ENCODE results near the gene SLC35F4.
"Not testable (repeated sequence)": the region's sequence is repeated elsewhere in the genome, so short reads cannot be mapped to it uniquely, and the experiment has no call there.

Gene SLC35F4

GRCh38 chr14:57746563-57746962, 119.3 kb downstream of the SLC35F4 start:
- H3K4me3 ChIP-seq (ENCODE audit: low read length), result no peak overlapping the region
- no peaks in the 10 kb centered on the region for H3K4me1 ChIP-seq (ENCODE audit: insufficient read depth, low read length)
- no peak overlapping the region for H3K27ac ChIP-seq (ENCODE audit: low read length)
- no peak overlapping the region for H3K9ac ChIP-seq (ENCODE audit: low read depth, low read length)
- no peaks in the 10 kb centered on the region for H3K36me3 ChIP-seq (ENCODE audit: insufficient read depth, low read depth, low read length)
- no peaks in the 10 kb centered on the region for H3K9me3 ChIP-seq (ENCODE audit: insufficient read depth, low read depth, low read length)
- no peaks in the 10 kb centered on the region for H3K27me3 ChIP-seq (ENCODE audit: insufficient read depth, low read length)

GRCh38 chr14:57739516-57739915, 126.4 kb downstream of the SLC35F4 start:
- Histone ChIP-seq H3K27me3 (ENCODE audit: insufficient read depth, low read length) (no peaks in the 10 kb centered on the region), H3K9ac (ENCODE audit: low read depth, low read length) (no peak overlapping the region), H3K36me3 (ENCODE audit: insufficient read depth, low read depth, low read length) (no peaks in the 10 kb centered on the region), H3K9me3 (ENCODE audit: insufficient read depth, low read depth, low read length) (no peaks in the 10 kb centered on the region), H3K4me3 (ENCODE audit: low read length) (no peak overlapping the region), H3K27ac (ENCODE audit: low read length) (no peak overlapping the region), H3K4me1 (ENCODE audit: insufficient read depth, low read length) (peaks cover 6% of the 10 kb centered on the region; the same call in 1 of the 2 replicates)

GRCh38 chr14:57737598-57737997, 128.3 kb downstream of the SLC35F4 start:
- Histone ChIP-seq H3K9me3 (ENCODE audit: insufficient read depth, low read depth, low read length) (no peaks in the 10 kb centered on the region), H3K9ac (ENCODE audit: low read depth, low read length) (no peak overlapping the region), H3K27ac (ENCODE audit: low read length) (no peak overlapping the region), H3K4me1 (ENCODE audit: insufficient read depth, low read length) (peaks cover 6% of the 10 kb centered on the region; the same call in 1 of the 2 replicates), H3K4me3 (ENCODE audit: low read length) (no peak overlapping the region), H3K27me3 (ENCODE audit: insufficient read depth, low read length) (no peaks in the 10 kb centered on the region), H3K36me3 (ENCODE audit: insufficient read depth, low read depth, low read length) (no peaks in the 10 kb centered on the region)

- no peak overlapping the region for H3K27ac ChIP-seq (ENCODE audit: low read length)
- no peaks in the 10 kb centered on the region for H3K36me3 ChIP-seq (ENCODE audit: insufficient read depth, low read depth, low read length)
- H3K9me3 ChIP-seq (ENCODE audit: insufficient read depth, low read depth, low read length), result no peaks in the 10 kb centered on the region
- H3K27me3 ChIP-seq (ENCODE audit: insufficient read depth, low read length), result no peaks in the 10 kb centered on the region
- peaks cover 6% of the 10 kb centered on the region; the same call in 1 of the 2 replicates for H3K4me1 ChIP-seq (ENCODE audit: insufficient read depth, low read length)
- no peak overlapping the region for H3K9ac ChIP-seq (ENCODE audit: low read depth, low read length)
- no peak overlapping the region for H3K4me3 ChIP-seq (ENCODE audit: low read length)
These were observed 129.5 kb downstream of the SLC35F4 start for GRCh38 chr14:57736391-57736790.

- no peaks in the 10 kb centered on the region for H3K9me3 ChIP-seq (ENCODE audit: insufficient read depth, low read depth, low read length)
- peaks cover 6% of the 10 kb centered on the region; the same call in 1 of the 2 replicates for H3K4me1 ChIP-seq (ENCODE audit: insufficient read depth, low read length)
- no peaks in the 10 kb centered on the region for H3K27me3 ChIP-seq (ENCODE audit: insufficient read depth, low read length)
- H3K4me3 ChIP-seq (ENCODE audit: low read length), result no peak overlapping the region
- no peaks in the 10 kb centered on the region for H3K36me3 ChIP-seq (ENCODE audit: insufficient read depth, low read depth, low read length)
- H3K9ac ChIP-seq (ENCODE audit: low read depth, low read length), result no peak overlapping the region
- H3K27ac ChIP-seq (ENCODE audit: low read length), result no peak overlapping the region
These were observed 130.6 kb downstream of the SLC35F4 start for GRCh38 chr14:57735276-57735675.

DNA sequence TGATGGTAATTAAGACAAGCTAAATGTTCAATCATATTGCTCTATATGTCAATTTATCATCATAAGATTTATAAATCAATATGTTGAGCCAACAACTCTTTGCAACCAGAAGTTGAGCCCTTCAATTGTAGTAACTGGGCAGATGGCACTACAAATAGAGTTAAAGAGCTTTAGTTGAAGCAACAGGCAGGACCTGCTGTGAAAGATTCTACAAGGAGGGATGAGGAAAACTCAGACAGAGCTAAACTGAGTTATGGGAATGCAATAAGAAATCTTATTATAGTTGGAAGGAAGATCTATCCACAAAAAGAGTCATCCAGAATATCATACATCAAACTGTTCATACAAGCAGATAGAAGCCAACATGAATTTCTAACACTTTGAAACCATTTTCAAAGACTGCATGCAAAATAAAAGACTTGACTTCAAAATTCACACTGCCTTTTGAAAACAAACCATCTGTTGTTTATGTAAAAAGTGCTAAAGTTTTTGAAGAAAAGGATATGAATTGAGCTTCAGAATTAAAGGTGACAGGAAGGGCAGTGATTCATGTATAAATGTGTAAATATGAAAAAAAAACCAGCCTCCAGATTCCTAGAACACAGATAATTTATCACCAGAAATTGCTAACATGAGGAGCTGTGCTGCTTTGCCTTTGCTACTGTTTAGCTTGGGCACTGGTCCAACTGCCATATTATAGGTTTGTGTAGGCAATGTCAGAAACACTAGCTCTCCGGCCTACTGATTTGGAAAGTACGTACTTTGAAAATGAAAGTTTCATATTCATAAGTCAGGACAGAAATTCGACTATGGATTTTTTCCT, 133.2 kb downstream of the SLC35F4 start:
- Histone ChIP-seq H3K36me3 (ENCODE audit: insufficient read depth, low read depth, low read length) (no peaks in the 10 kb centered on the region), H3K4me3 (ENCODE audit: low read length) (no peak overlapping the region), H3K9ac (ENCODE audit: low read depth, low read length) (no peak overlapping the region), H3K4me1 (ENCODE audit: insufficient read depth, low read length) (peaks cover 5% of the 10 kb centered on the region; the same call in 1 of the 2 replicates), H3K9me3 (ENCODE audit: insufficient read depth, low read depth, low read length) (no peaks in the 10 kb centered on the region), H3K27ac (ENCODE audit: low read length) (no peak overlapping the region), H3K27me3 (ENCODE audit: insufficient read depth, low read length) (no peaks in the 10 kb centered on the region)

DNA sequence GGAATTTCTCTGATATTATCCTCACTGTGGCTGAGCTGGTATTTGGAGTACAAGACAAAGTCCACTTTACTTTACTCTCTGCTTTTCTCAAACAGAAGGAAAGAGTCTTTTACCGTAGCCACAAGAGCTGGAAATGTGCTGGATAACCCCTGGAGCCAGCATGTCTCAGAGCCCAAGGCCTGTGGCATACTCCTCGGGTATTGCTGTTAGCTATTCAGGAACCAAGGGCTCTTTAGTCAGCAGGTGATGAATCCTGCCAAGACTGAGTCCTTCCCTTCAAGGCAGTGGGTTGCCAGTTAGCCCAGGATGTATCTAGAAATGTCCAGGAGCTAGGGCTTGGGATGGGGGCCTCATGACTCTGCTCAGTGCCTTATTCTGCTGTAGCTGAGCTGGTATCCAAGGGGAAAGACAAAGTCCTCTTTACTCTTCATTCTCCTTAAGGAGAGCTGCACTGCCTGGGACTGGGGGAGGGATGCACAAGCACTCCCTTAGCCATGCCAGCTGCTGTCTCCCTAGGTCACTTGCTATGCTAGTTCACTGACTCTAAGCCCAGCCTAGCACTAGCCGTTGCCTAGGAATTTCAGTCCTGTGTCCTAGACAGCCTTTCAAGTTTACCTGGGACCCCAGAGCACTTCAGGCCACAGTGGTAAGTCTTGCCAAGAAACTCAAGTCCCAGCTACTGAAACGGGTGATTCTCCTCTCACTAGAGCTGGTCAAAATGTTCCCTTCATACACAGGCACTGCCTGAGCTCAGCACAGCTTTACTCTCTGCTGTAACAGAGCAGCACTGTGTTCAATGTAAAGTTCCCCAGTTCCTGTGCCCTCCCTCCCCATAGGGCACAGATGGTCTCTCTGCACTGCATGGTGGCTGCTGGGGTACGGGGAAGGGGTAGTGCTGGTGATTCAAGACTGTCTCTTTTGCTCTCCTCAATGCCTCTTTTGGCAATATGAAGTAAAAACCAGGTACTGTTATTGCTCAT, 136.4 kb downstream of the SLC35F4 start:
- no peaks in the 10 kb centered on the region for H3K36me3 ChIP-seq (ENCODE audit: insufficient read depth, low read depth, low read length)
- H3K9me3 ChIP-seq (ENCODE audit: insufficient read depth, low read depth, low read length), result no peaks in the 10 kb centered on the region; the same call in 1 of the 2 replicates
- H3K27ac ChIP-seq (ENCODE audit: low read length), result no peak overlapping the region
- H3K4me3 ChIP-seq (ENCODE audit: low read length), result no peak overlapping the region
- H3K27me3 ChIP-seq (ENCODE audit: insufficient read depth, low read length), result no peaks in the 10 kb centered on the region
- no peak overlapping the region for H3K9ac ChIP-seq (ENCODE audit: low read depth, low read length)
- peaks cover 5% of the 10 kb centered on the region; the same call in 1 of the 2 replicates for H3K4me1 ChIP-seq (ENCODE audit: insufficient read depth, low read length)

DNA sequence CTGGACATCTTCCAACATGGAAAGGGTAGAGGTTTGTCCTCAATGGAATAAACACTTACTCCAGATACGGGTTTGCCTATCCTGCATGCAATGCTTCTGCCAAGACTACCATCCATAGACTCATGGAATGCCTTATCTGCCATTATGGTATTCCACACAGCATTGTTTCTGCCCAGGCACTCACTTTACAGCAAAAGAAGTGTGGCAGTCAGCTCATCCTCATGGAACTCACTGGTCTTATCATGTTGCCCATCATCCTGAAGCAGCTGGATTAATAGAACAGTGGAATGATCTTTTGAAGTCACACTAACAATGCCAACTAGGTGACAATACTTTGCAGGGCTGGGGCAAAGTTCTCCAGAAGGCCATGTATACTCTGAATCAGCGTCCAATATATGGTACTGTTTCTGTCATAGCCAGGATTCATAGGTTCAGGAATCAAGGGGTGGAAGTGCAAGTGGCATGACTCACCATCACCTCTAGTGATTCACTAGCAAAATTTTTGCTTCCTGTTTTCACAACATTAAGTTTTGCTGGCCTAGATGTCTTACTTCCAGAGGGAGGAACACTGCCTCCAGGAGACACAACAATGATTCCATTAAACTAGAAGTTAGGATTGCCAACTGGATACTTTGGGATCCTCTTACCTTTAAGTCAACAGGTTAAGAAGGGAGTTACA, 140.4 kb downstream of the SLC35F4 start:
- Histone ChIP-seq H3K4me3 (ENCODE audit: low read length) (no peak overlapping the region), H3K9me3 (ENCODE audit: insufficient read depth, low read depth, low read length) (peaks cover 12% of the 10 kb centered on the region), H3K27me3 (ENCODE audit: insufficient read depth, low read length) (no peaks in the 10 kb centered on the region), H3K9ac (ENCODE audit: low read depth, low read length) (no peak overlapping the region), H3K4me1 (ENCODE audit: insufficient read depth, low read length) (peaks cover 5% of the 10 kb centered on the region; the same call in 1 of the 2 replicates), H3K27ac (ENCODE audit: low read length) (no peak overlapping the region), H3K36me3 (ENCODE audit: insufficient read depth, low read depth, low read length) (no peaks in the 10 kb centered on the region)

- H3K9ac ChIP-seq (ENCODE audit: low read depth, low read length); H3K36me3 ChIP-seq (ENCODE audit: insufficient read depth, low read depth, low read length); H3K27ac ChIP-seq (ENCODE audit: low read length); H3K4me1 ChIP-seq (ENCODE audit: insufficient read depth, low read length); H3K4me3 ChIP-seq (ENCODE audit: low read length); H3K27me3 ChIP-seq (ENCODE audit: insufficient read depth, low read length): not testable (repeated sequence)
- peaks cover 21% of the 10 kb centered on the region for H3K9me3 ChIP-seq (ENCODE audit: insufficient read depth, low read depth, low read length)
These were observed 143.8 kb downstream of the SLC35F4 start for GRCh38 chr14:57722141-57722540.

DNA sequence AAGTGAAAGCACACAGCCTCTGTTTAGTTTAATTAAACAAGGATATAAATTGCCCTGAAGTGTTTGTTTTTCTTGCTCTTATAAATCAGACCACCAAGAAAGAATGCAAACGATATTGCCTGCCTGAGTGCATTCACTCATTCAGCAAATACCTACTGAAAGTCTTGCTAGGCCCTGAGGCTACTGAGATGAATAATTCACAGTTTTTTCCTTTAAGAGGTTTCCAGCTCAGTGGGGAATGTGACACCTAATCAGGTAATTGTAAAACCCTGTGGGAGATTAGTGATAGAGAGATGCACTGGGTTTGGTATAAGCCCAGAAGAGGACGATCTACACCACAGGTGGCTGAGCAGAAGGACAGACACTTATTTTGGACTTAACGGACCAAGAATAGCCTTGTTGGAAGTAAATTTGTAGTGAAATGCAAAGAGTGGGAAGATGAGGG, 151.4 kb downstream of the SLC35F4 start:
- H3K4me3 ChIP-seq (ENCODE audit: low read length), result peak overlapping the region; percentile 30
- no peak overlapping the region for H3K9ac ChIP-seq (ENCODE audit: low read depth, low read length)

GRCh38 chr14:57712698-57713097, 153.2 kb downstream of the SLC35F4 start:
- H3K4me3 ChIP-seq (ENCODE audit: low read length), result no peak overlapping the region
- no peaks in the 10 kb centered on the region; the same call in 1 of the 2 replicates for H3K36me3 ChIP-seq (ENCODE audit: insufficient read depth, low read depth, low read length)
- H3K9ac ChIP-seq (ENCODE audit: low read depth, low read length), result no peak overlapping the region
- H3K27me3 ChIP-seq (ENCODE audit: insufficient read depth, low read length), result no peaks in the 10 kb centered on the region
- no peak overlapping the region for H3K27ac ChIP-seq (ENCODE audit: low read length)
- H3K4me1 ChIP-seq (ENCODE audit: insufficient read depth, low read length), result peaks cover 25% of the 10 kb centered on the region
- H3K9me3 ChIP-seq (ENCODE audit: insufficient read depth, low read depth, low read length), result peaks cover 12% of the 10 kb centered on the region

More for the DNA sequence above, 151.4 kb downstream of the SLC35F4 start:
- peaks cover 25% of the 10 kb centered on the region for H3K4me1 ChIP-seq (ENCODE audit: insufficient read depth, low read length)
- H3K9me3 ChIP-seq (ENCODE audit: insufficient read depth, low read depth, low read length), result peaks cover 15% of the 10 kb centered on the region
- H3K36me3 ChIP-seq (ENCODE audit: insufficient read depth, low read depth, low read length), result no peaks in the 10 kb centered on the region; the same call in 1 of the 2 replicates
- no peaks in the 10 kb centered on the region for H3K27me3 ChIP-seq (ENCODE audit: insufficient read depth, low read length)
- no peak overlapping the region for H3K27ac ChIP-seq (ENCODE audit: low read length)
